ENCODE data around the gene NYNRIN.

The NYNRIN gene

GRCh38 chr14:24411443-24412389, 12.9 kb downstream of the NYNRIN start:
- Histone ChIP-seq H3K36me3 (ENCODE audit: control insufficient read depth, low read depth, low read length) (peaks cover 8% of the 10 kb centered on the region), H3K27ac (ENCODE audit: low read length) (no peak overlapping the region), H3K9me3 (ENCODE audit: control insufficient read depth, low read depth, low read length) (no peaks in the 10 kb centered on the region), H3K27me3 (ENCODE audit: control insufficient read depth, insufficient read depth, low read length) (no peaks in the 10 kb centered on the region), H3K9ac (ENCODE audit: low read length) (no peak overlapping the region), H3K4me3 (ENCODE audit: low read length) (no peak overlapping the region), H3K4me1 (ENCODE audit: control insufficient read depth, low read depth, low read length) (no peaks in the 10 kb centered on the region)

GRCh38 chr14:24414077-24414476, 15.3 kb downstream of the NYNRIN start:
- Histone ChIP-seq H3K27me3 (ENCODE audit: control insufficient read depth, insufficient read depth, low read length) (peaks cover 6% of the 10 kb centered on the region), H3K4me1 (ENCODE audit: control insufficient read depth, low read depth, low read length) (no peaks in the 10 kb centered on the region), H3K9me3 (ENCODE audit: control insufficient read depth, low read depth, low read length) (no peaks in the 10 kb centered on the region), H3K4me3 (ENCODE audit: low read length) (no peak overlapping the region), H3K36me3 (ENCODE audit: control insufficient read depth, low read depth, low read length) (peaks cover 8% of the 10 kb centered on the region), H3K27ac (ENCODE audit: low read length) (no peak overlapping the region), H3K9ac (ENCODE audit: low read length) (no peak overlapping the region)

GRCh38 chr14:24414732-24415420, 16.1 kb downstream of the NYNRIN start:
- no peaks in the 10 kb centered on the region for H3K9me3 ChIP-seq (ENCODE audit: control insufficient read depth, low read depth, low read length)
- no peak overlapping the region for H3K27ac ChIP-seq (ENCODE audit: low read length)
- H3K4me1 ChIP-seq (ENCODE audit: control insufficient read depth, low read depth, low read length) = no peaks in the 10 kb centered on the region
- no peak overlapping the region for H3K9ac ChIP-seq (ENCODE audit: low read length)
- H3K4me3 ChIP-seq (ENCODE audit: low read length) = no peak overlapping the region
- H3K27me3 ChIP-seq (ENCODE audit: control insufficient read depth, insufficient read depth, low read length) = peaks cover 8% of the 10 kb centered on the region
- peaks cover 8% of the 10 kb centered on the region for H3K36me3 ChIP-seq (ENCODE audit: control insufficient read depth, low read depth, low read length)

GRCh38 chr14:24415421-24416253, 16.8 kb downstream of the NYNRIN start:
- H3K9ac ChIP-seq (ENCODE audit: low read length) = no peak overlapping the region
- H3K4me3 ChIP-seq (ENCODE audit: low read length) = no peak overlapping the region
- peaks cover 8% of the 10 kb centered on the region for H3K27me3 ChIP-seq (ENCODE audit: control insufficient read depth, insufficient read depth, low read length)
- no peak overlapping the region for H3K27ac ChIP-seq (ENCODE audit: low read length)
- H3K36me3 ChIP-seq (ENCODE audit: control insufficient read depth, low read depth, low read length) = peaks cover 8% of the 10 kb centered on the region
- H3K4me1 ChIP-seq (ENCODE audit: control insufficient read depth, low read depth, low read length) = no peaks in the 10 kb centered on the region
- no peaks in the 10 kb centered on the region for H3K9me3 ChIP-seq (ENCODE audit: control insufficient read depth, low read depth, low read length)

- H3K27me3 ChIP-seq (ENCODE audit: control insufficient read depth, insufficient read depth, low read length) = peaks cover 8% of the 10 kb centered on the region
- H3K4me3 ChIP-seq (ENCODE audit: low read length) = no peak overlapping the region
- no peaks in the 10 kb centered on the region for H3K9me3 ChIP-seq (ENCODE audit: control insufficient read depth, low read depth, low read length)
- no peaks in the 10 kb centered on the region for H3K4me1 ChIP-seq (ENCODE audit: control insufficient read depth, low read depth, low read length)
- no peak overlapping the region for H3K9ac ChIP-seq (ENCODE audit: low read length)
- H3K36me3 ChIP-seq (ENCODE audit: control insufficient read depth, low read depth, low read length) = peaks cover 8% of the 10 kb centered on the region
- H3K27ac ChIP-seq (ENCODE audit: low read length) = no peak overlapping the region
Observed at GRCh38 chr14:24416254-24416931, 17.6 kb downstream of the NYNRIN start.

- no peak overlapping the region for H3K27ac ChIP-seq (ENCODE audit: low read length)
- no peaks in the 10 kb centered on the region for H3K4me1 ChIP-seq (ENCODE audit: control insufficient read depth, low read depth, low read length)
- no peak overlapping the region for H3K9ac ChIP-seq (ENCODE audit: low read length)
- H3K36me3 ChIP-seq (ENCODE audit: control insufficient read depth, low read depth, low read length) = peaks cover 8% of the 10 kb centered on the region
- no peak overlapping the region for H3K4me3 ChIP-seq (ENCODE audit: low read length)
- no peaks in the 10 kb centered on the region for H3K9me3 ChIP-seq (ENCODE audit: control insufficient read depth, low read depth, low read length)
- H3K27me3 ChIP-seq (ENCODE audit: control insufficient read depth, insufficient read depth, low read length) = peaks cover 8% of the 10 kb centered on the region
Observed at GRCh38 chr14:24416932-24417619, 18.3 kb downstream of the NYNRIN start.

GRCh38 chr14:24417832-24418491, 19.2 kb downstream of the NYNRIN start:
- peaks cover 6% of the 10 kb centered on the region for H3K36me3 ChIP-seq (ENCODE audit: control insufficient read depth, low read depth, low read length)
- no peaks in the 10 kb centered on the region for H3K9me3 ChIP-seq (ENCODE audit: control insufficient read depth, low read depth, low read length)
- no peak overlapping the region for H3K9ac ChIP-seq (ENCODE audit: low read length)
- H3K4me3 ChIP-seq (ENCODE audit: low read length) = no peak overlapping the region
- peaks cover 8% of the 10 kb centered on the region for H3K27me3 ChIP-seq (ENCODE audit: control insufficient read depth, insufficient read depth, low read length)
- H3K27ac ChIP-seq (ENCODE audit: low read length) = no peak overlapping the region
- H3K4me1 ChIP-seq (ENCODE audit: control insufficient read depth, low read depth, low read length) = no peaks in the 10 kb centered on the region

GRCh38 chr14:24418492-24418873, 19.7 kb downstream of the NYNRIN start:
- H3K36me3 ChIP-seq (ENCODE audit: control insufficient read depth, low read depth, low read length) = peaks cover 3% of the 10 kb centered on the region
- H3K27ac ChIP-seq (ENCODE audit: low read length) = no peak overlapping the region
- H3K27me3 ChIP-seq (ENCODE audit: control insufficient read depth, insufficient read depth, low read length) = peaks cover 8% of the 10 kb centered on the region
- no peak overlapping the region for H3K9ac ChIP-seq (ENCODE audit: low read length)
- H3K4me1 ChIP-seq (ENCODE audit: control insufficient read depth, low read depth, low read length) = no peaks in the 10 kb centered on the region
- H3K4me3 ChIP-seq (ENCODE audit: low read length) = no peak overlapping the region
- no peaks in the 10 kb centered on the region for H3K9me3 ChIP-seq (ENCODE audit: control insufficient read depth, low read depth, low read length)

GRCh38 chr14:24422261-24422660, 23.5 kb downstream of the NYNRIN start:
- Histone ChIP-seq H3K27me3 (ENCODE audit: control insufficient read depth, insufficient read depth, low read length) (peaks cover 11% of the 10 kb centered on the region), H3K9ac (ENCODE audit: low read length) (no peak overlapping the region), H3K4me3 (ENCODE audit: low read length) (no peak overlapping the region), H3K36me3 (ENCODE audit: control insufficient read depth, low read depth, low read length) (no peaks in the 10 kb centered on the region), H3K4me1 (ENCODE audit: control insufficient read depth, low read depth, low read length) (no peaks in the 10 kb centered on the region), H3K27ac (ENCODE audit: low read length) (no peak overlapping the region), H3K9me3 (ENCODE audit: control insufficient read depth, low read depth, low read length) (no peaks in the 10 kb centered on the region)
